GM18909 (cell line): ENCODE data around the gene POLE.

ENCODE experiments used
- ATAC-seq: cut with Tn5 transposase; IDR thresholded peaks from one replicate; pipeline ENCODE4 v1.9.1; 2021; ENCODE audit warnings: mild to moderate bottlenecking; ENCODE audit not compliant: unreplicated experiment, poor library complexity

POLE gene

DNA sequence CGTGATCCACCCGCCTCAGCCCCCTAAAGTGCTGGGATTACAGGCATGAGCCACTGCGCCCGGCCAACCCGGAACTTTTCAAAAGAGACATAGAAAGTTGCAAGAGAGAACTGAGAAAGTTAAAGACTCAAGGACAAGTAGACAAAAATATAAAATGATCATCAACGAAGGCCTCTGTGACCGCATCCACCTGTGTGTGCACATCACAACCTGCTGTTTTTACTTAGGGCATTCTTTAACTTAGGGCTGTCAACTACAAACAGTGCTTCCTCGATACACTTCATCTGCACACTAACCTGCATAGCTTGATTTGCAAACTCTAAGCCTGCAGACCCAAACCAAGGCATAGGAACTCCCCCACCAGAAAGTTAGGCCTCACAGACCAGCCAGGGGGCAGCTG is 53.7 kb downstream of the POLE start:
- no peak for ATAC-seq

DNA sequence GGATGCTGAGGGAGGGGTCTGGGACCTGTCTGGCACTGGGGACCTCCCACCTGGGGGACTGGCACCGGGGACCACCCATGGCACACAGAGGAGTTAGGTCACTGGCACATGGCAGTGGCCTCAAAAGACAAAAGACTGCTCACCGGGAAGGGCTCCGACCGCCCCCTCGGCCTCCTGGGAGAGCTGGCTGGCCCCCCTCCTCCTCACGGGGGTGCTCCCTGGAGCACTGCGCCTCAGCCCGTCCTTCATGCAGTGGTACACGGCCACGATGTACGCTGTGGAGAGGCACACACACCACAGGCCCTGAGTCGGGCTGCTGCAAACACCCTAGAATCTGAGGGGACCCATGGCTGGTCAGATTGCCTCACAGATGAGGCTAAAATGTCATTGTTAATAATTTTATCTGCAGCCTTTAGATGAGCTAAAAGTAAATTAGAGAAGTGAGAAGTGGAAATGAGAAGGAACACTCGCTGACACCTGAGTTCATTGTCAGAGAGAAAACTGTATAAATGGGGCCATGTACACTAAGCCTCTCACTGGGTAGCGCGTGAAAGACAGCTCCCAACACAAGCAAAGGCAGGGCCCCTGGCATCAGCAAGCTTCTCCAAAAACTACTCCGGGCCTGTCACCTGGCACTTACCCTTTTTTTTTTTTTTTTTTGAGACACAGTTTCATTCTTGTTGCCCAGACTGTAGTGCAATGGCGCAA is 54.5 kb downstream of the POLE start:
- ATAC-seq, result no peak

DNA sequence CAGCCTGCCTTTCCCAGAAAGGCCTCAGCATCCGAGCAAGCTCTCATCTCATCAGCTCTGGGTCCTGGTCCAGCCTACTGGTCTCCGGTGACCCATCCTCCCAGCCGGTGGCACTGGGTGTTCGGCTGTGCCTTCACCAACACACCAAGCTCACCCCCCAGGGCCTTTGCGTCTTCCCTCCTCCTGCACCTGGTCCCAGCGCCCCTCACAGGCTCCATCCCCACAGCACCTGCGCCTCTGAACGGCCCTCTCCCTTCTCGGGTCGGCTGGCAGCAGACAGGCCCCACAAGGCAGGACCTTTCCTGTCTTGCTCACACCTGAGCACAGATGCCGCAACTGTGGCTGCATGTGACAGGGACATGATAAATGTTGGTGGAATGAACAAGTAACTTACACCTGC is 55.5 kb downstream of the POLE start:
- ATAC-seq, result no peak

DNA sequence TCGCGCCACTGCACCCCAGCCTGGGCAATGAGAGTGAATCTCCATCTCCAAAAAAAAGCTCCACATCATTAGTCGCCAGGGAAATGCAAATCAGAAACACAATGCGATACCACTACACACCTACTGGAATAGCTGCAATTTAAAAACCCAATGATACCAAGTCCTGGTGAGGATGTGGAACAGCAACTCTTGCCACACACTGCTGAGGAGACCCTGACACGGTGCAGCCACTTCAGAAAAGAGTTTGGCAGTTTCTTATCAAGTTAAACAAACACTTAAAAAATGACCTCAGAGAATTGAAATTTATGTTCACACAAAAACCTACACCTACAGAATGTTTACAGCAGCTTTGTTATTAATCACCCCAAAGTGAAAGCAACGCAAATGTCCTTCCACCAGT is 56.5 kb downstream of the POLE start:
- ATAC-seq, result no peak

DNA sequence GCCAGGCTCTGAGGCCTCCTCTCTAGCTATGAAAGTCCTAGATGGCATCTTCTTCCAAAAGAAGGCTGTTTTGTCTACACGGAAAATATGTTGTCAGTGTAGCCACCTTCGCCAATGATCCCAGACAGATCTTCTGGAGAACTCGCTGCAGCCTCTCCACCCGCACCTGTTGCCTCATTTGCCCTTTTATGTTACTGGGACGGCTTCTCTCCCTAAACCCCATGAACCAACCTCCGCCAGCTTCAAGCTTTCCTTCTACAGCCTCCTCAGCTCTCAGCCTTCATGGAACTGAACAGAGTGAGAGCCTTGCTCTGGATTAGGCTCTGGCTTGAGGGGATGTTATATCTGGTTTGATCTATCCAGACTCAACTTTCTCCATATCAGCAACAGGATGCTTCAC is 57.8 kb downstream of the POLE start:
- ATAC-seq, result no peak

DNA sequence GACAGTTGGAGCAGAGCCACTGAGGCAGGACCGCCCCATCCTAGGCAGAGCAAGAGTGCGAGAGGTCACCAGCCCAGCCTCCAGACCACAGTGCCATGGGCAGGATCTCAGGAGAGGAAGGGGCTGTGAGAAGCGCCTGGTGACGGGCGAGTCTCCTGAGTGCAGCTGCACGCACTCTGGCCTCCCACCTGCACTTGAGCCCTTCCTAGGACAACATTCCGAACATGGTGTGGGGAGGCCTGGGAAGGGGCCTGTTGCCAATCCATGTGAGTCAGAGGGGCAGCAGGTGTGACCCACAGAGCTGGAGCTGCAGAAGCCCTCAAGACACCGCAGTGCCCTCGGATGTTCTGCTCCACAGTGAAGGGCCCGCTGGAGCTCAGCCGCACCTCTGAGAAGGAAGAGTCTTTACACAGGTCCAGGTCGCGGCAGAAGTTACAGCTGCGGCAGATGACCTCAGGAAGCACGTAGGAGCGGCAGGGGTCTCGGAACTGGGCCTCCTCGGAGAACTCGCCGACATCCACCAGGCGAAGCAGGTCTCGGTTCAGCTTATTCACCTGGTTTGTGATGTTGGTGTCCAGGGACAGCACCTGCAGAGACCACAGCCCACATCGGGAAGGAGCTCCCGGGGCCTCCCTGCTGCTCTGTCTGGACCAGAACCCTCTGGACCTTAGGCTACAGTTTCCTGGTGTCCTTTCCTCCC is 61.3 kb downstream of the POLE start:
- no peak for ATAC-seq

DNA sequence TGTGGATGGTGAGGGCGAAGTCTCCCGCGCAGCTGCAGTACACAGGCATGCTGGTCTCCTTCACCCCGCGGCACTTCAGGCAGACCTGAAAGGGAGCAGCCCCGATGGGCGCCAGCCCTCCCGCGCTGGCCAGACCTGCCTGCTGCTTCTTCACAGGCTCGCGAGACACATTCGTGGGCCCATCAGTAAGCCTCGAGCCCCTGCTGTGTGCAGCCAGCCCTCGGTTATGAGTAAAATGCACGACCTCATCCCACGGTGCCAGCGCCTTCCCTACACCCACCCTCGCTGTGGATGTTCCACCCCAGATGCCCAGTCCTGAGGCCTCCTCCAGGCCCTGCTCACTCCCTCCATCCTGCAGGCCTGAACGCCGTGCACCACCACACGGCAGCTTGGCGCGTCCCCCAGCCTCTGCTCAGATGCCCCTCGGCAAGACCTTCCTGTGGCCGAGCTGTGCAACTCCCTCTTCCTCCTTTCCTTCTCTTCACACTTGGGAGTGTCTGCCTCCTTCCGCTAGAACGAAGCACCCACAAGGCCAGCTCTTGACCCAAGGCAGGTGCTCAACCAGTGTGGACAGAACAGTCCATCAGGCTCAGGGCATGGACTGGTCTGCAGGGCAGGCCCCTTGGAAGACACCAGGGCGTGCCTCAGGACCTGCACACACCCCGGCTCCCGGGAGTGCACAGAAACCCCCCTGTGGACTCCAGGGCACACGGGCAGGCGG is 62.1 kb downstream of the POLE start:
- no peak for ATAC-seq

DNA sequence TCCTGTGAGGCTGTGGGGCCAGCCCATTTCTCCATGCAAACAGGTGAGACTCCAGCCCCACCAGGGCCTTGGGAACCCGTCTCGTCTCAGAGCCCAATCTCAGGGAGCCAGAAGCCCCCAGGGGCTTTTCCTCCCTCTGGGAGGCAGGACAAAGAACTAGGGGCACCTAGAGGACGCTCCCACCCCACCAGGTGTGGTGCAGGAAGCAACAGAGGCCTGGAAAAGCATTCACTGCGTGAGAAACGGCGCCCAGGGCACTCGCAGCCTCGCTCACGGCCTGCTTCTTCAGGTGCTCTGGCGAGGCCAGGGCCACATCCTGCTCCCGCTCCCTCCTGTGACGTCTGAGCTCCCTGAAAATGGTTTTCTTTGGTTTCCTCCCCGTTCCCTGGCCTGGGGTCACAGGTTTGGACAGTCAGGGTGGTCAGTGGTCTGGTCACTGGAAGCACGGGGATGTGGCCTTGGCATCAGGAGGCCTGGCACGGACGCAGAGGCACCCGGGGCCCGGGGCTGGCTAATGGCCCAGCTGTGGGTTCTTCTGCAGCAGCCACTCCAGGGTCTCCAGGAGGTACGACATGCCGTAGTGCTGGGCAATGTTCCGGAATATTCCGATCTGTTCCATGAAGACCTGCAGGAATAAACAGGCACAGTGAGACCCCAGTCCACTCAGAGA is 62.8 kb downstream of the POLE start:
- no peak for ATAC-seq

DNA sequence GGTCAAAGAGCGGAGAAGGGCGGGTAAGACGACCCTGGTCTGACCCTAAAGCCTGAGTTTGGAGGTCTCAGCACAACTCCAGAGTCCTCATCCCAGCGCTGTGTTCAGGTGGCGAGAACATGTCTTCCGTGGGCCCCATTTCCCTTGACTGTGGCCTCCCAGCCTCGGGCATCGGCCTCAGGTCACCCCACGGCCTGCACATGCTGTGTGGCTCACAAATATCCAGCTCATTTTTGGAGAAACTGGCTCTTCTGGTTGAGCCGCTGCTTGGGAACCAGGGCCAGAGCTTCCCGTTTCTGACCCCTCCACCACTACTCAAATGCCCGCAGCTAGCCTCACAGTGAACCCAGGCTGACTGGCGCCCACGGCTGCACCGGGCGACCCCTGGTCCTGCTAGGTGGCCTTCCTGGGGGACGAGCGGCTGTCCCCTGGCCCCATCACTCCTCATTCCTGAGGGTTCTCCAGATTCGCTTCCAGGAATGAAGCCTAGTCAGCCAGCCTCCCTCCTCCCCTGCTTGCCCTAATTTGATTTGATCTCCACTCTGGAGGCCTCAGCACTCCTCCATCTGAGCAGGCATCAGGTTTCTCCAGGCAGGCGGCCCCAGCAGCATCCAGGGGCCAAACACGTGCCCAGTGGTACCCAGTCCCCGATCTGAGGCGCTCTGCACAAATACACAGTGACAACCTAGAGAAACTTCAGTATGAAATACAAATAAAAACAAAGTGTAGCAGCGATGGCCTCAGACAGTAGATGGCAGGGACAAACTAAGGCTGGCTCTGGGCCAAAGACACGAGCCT is 63.9 kb downstream of the POLE start:
- no peak for ATAC-seq

DNA sequence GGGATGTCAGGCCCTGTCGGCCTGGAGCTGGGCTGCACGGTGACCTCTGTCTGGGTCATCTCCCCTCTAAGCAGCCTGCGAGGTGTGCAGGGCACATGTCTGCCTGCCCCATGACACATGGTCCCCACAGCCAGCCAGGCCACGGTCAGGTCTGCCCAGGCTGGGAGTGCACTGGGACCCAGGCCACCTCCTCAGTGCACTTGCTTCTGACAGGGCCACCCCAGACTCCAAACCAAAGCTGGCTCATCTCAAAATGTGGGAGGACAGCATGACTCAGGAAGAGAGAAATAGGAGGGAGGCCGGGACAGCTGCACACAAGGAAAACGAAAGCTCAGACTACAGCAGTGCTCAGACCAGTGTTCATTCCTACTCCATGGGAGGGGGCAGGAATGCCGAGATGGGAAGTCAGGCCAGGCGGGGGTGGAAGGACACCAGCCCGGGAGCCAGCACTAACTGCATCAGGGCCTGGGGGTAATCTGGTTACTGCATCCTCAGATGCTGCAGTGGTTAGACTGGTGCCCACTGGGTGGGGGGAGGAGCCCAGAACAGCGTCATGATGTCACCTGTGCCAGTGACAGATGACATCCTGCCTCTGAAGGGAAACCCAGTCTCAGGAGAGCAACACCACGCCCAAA is 64.6 kb downstream of the POLE start:
- ATAC-seq, result no peak

DNA sequence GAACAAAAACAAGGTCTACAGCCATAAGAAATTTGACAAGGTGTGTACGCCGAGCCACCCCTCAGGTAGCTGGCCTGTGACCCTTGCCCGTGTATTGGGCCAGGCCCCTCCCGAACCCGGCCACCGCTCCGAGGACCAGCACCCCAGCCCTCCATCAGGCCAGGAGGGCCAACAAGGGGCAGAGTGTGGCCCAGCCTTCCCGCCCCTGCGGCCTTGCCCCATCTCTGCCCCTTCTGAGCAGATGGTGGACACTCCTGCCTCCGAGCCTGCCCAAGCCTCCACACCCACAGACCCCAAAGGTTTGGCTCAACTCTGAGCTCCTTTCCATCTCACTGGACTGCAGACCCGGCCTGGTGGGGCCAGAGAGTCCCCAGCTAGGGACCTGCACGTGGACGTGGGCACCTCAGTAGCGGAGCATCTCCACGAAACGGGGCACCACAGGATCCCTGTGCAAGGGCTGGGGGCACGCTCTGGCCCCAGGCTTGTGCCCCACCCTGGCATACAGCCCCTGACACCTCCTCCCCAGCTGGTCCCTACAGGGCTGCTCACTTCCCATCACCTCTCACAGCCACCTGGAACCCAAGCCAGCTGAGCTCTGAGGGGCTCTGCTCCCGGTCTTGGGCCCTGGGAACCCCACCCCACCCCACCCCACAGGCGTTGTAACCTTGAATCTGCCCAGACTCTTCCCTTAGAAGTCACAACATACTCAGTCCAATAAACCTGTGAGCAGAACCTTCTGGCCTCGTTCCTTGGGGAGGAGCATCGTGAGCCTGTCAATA is 65.3 kb downstream of the POLE start:
- ATAC-seq, result no peak

DNA sequence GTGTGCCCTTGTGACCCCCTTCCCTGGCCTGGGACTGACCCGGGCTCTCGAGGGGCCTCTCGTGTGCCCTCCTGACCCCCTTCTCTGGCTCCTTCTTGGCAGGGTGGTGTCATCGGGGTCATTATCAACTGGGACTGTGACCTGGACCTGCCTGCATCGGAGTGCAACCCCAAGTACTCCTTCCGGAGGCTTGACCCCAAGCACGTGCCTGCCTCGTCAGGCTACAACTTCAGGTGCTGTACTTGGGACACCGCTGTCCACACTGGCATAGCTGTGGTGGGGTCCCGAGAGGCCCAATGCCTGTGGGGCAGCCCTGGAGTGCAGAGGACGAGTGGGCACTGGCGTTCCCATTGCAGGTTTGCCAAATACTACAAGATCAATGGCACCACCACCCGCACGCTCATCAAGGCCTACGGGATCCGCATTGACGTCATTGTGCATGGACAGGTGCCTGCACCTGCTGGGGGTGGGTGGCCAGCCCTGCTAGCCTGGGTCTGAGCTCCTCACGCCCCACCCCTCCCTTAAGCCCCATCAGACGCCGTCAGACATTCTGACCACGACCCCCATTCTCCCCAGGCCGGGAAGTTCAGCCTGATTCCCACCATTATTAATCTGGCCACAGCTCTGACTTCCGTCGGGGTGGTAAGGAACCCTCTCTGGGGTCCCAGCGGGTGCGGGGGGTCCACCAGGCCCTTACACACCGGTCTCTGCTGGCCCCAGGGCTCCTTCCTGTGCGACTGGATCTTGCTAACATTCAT is 66.1 kb downstream of the POLE start:
- ATAC-seq, result no peak

DNA sequence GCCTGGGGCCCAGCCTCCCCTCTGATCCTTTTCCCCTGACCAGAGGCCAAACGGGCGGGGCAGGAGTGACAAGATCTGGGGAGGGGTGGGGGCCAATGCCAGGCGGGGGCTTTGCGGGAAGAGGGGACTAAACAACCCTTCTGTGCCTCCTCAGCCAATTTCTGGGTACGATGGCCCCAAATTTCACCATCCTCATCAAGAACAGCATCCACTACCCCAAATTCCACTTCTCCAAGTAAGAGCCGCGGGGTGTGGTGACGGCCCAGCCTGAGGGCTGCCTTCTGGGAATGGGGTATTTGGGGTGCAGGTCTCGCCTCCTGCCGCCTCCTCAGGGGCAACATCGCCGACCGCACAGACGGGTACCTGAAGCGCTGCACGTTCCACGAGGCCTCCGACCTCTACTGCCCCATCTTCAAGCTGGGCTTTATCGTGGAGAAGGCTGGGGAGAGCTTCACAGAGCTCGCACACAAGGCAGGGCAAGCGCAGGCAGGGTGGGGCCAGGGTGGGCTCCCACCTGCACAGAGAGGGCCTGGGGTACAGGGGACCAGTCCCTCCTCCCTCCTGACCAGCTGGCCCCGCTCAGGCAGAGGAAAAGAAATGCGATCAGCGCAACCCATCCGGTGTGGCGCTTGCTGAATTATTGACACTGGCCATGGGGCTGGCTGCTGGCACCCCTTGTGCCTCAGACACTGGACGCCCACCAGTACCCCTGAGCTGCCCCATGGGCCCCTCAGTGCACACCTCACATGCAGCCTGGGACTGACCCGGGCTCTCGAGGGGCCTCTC is 66.8 kb downstream of the POLE start:
- ATAC-seq, result no peak

DNA sequence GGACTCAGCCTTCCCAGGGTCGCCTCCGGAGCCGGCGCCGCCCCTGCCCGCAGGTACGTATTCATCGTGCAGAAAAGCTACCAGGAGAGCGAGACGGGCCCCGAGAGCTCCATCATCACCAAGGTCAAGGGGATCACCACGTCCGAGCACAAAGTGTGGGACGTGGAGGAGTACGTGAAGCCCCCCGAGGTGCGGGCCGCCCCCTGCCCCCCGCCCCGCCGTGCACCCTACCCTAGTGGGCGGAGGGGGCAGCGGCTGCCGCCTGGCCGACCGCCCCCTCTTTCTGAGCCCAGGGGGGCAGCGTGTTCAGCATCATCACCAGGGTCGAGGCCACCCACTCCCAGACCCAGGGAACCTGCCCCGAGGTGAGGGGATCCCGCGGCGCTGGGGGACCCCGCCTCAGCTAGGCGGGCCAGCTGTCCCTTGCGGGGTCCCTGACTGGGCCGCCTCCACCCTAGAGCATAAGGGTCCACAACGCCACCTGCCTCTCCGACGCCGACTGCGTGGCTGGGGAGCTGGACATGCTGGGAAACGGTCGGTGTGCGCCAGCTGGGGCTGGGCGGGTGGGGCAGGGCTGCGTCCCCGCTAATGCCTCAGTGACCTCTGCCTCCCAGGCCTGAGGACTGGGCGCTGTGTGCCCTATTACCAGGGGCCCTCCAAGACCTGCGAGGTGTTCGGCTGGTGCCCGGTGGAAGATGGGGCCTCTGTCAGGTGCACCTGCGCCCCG is 67.6 kb downstream of the POLE start:
- ATAC-seq, result no peak

DNA sequence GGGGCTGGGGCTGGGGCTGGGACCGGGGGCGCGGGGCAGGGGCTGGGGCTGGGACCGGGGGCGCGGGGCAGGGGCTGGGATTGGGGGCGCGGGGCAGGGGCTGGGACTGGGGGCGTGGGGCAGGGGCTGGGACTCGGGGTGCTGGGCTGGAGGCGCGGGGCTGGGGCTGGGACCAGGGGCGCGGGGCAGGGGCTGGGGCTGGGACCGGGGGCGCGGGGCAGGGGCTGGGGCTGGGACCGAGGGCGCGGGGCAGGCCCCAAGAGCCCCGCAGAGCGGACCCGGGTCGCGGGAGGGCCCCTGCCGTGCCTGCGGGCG is 68.1 kb downstream of the POLE start:
- no peak for ATAC-seq

DNA sequence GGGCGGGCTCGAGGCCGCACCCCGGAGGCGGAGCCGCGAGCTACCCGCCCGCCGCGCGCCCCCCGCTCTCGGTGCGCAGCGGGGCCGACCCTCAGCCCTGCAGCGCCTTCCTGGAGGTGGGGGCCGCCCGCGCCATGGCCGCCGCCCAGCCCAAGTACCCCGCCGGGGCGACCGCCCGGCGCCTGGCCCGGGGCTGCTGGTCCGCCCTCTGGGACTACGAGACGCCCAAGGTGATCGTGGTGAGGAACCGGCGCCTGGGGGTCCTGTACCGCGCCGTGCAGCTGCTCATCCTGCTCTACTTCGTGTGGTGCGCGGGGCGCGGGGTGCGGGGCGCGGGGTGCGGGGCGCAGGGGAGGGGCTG is 68.5 kb downstream of the POLE start, which contains the start of gene P2RX2:
Gene P2RX2, plus strand, starts transcription at position 94 of the 361 bp plus-strand sequence. Its CDS starts 41 bp downstream, at position 135.
- ATAC-seq, result no peak
